ENCODE measurements around the gene NCKAP5.
A peak's percentile ranks its signal among the peaks of the same experiment; 100 is the strongest.

Gene NCKAP5

DNA sequence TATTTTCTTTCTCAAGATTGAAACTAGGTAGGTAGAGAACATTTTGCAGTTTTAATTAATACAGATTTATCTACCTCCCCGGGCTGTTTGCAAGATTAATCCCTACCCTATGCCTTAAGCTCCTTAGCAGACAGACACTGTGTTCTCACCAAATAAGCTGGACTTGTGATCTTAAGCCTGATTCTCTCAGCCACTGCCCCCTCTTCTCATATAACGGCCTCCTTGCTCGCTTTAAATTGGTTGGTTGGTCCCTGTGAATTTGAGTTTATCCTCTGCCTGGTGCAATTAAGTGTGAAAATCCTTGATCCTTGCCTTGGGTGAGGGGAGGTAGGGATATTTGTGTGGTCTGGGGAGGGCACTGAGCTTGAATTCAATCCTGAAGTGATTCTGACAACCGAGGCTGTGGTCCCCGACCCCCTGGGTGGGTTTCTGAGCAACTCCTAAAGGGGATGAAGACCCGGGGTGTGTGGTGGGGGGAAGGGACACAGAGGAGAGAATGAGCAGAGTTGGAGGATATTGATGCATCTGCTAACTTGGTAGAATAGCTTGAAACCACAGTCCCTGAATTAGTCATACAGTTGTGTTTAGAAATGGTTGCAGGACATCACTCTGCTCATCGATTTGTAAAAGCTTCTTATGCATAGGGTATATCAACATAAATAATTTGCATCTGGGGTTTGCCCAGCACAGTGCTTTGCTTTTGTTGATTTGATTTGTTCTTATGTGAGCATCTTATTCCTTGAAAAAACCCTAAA lies 36.9 kb upstream of the NCKAP5 start:
- H3K4me3 ChIP-seq (ENCODE audit: low read depth, low read length) = peak overlapping the region; percentile 37
- no peaks in the 10 kb centered on the region for H3K9me3 ChIP-seq (ENCODE audit: severe bottlenecking)
- no peak for TF ChIP-seq CTCF (IDR thresholded peaks at IDR 0.05; ENCODE audit: low read depth, low read length)
- peak; percentile 83 for DNase-seq
- no peaks in the 10 kb centered on the region for H3K36me3 ChIP-seq
- peak overlapping the region; percentile 79 for H3K27ac ChIP-seq
- no peaks in the 10 kb centered on the region for H3K27me3 ChIP-seq (ENCODE audit: insufficient read depth, low read depth, severe bottlenecking)

DNA sequence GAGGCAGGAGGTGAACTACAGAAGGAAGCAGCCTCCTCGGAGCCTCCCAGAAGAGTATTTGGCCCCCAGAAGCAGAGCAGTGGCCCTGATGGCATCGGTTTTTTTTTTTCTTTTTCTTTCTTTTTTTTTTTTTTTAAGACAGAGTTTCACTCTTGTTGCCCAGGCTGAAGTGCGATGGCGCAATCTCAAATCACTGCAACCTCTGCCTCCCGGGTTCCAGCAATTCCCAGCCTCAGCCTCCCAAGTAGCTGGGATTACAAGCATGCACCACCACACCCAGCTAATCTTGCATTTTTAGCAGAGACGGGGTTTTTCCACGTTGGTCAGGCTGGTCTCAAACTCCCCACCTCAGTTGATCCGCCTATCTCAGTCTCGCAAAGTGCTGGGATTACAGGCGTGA lies 34.8 kb upstream of the NCKAP5 start:
- no peaks in the 10 kb centered on the region for H3K36me3 ChIP-seq
- no peak overlapping the region for H3K27ac ChIP-seq
- no peak for DNase-seq
- H3K27me3 ChIP-seq (ENCODE audit: insufficient read depth, low read depth, severe bottlenecking) = no peaks in the 10 kb centered on the region
- TF ChIP-seq CTCF (IDR thresholded peaks at IDR 0.05; ENCODE audit: low read depth, low read length) = no peak
- no peaks in the 10 kb centered on the region for H3K9me3 ChIP-seq (ENCODE audit: severe bottlenecking)
- H3K4me3 ChIP-seq (ENCODE audit: low read depth, low read length) = no peak overlapping the region

GRCh38 chr2:133602538-133602937 lies 34.3 kb upstream of the NCKAP5 start:
- Histone ChIP-seq H3K27ac (no peak overlapping the region), H3K36me3 (no peaks in the 10 kb centered on the region), H3K9me3 (ENCODE audit: severe bottlenecking) (no peaks in the 10 kb centered on the region), H3K4me3 (ENCODE audit: low read depth, low read length) (no peak overlapping the region), H3K27me3 (ENCODE audit: insufficient read depth, low read depth, severe bottlenecking) (no peaks in the 10 kb centered on the region)
- no peak for TF ChIP-seq CTCF (IDR thresholded peaks at IDR 0.05; ENCODE audit: low read depth, low read length)
- no peak for DNase-seq

DNA sequence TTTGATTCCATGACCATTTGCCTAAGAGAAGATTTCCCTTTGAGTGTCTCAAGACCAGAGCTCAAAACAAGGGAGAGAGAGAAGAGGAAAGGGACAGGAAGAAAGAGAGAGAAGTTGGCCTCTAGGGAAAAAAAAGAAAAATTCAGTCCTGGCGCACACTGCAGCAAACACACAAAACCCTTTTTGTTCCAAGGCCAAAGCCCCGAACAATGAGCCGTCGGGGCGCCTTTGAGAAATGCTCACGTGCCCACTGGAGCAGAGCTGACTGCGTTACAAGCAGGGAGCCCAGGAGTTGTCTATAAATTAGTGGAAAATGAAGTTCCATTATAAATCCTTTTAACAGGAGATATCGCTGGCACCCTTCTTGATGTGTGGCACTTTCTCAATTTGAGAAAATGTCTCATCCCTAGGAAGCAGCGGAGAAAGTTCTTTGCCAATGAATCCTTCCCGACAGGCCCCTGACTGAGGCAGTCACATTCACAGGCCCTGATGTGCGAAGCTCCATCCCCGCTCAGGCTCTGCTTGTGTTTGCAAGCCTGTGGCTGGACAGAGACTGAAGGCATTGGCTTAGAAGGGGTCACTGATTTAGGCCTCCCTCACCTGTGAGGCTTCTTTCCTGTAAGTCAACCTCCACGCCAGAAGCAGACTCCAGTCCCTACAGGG lies 32.1 kb upstream of the NCKAP5 start:
- Histone ChIP-seq H3K36me3 (no peaks in the 10 kb centered on the region), H3K27me3 (ENCODE audit: insufficient read depth, low read depth, severe bottlenecking) (no peaks in the 10 kb centered on the region), H3K9me3 (ENCODE audit: severe bottlenecking) (no peaks in the 10 kb centered on the region), H3K27ac (no peak overlapping the region), H3K4me3 (ENCODE audit: low read depth, low read length) (no peak overlapping the region)
- DNase-seq = no peak
- no peak for TF ChIP-seq CTCF (IDR thresholded peaks at IDR 0.05; ENCODE audit: low read depth, low read length)

DNA sequence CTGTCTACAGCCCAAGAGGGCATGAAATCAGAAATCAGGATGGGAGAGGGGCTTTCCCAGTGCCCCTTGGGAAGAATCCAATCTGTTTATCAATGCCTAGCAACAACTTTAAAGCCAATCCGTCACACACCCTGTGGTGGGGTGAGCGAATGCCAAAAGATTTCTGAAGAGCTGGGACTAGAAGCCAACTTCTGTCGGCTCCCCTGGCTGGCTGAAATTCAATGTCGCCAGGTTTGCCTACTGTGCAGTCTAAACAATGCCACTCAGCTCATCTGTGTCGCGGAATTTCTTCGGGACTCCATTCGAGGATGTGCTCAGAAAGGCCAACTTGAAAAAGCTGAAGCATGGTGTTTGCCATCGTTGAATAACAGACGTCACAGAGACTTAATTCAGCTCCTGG lies 31.5 kb upstream of the NCKAP5 start:
- H3K27ac ChIP-seq = no peak overlapping the region
- DNase-seq = no peak
- no peak overlapping the region for H3K4me3 ChIP-seq (ENCODE audit: low read depth, low read length)
- no peaks in the 10 kb centered on the region for H3K36me3 ChIP-seq
- H3K27me3 ChIP-seq (ENCODE audit: insufficient read depth, low read depth, severe bottlenecking) = no peaks in the 10 kb centered on the region
- TF ChIP-seq CTCF (IDR thresholded peaks at IDR 0.05; ENCODE audit: low read depth, low read length) = no peak
- no peaks in the 10 kb centered on the region for H3K9me3 ChIP-seq (ENCODE audit: severe bottlenecking)

Data from WERI-Rb-1 (cell line).